ENCODE data around the gene SRGAP3. TPM values are rescaled to one million over a fixed set of nuclear protein-coding genes. Genes with fewer than 3 reads are reported as not detected.

SRGAP3 gene
- total RNA-seq, 4 donors from 2014 or later, result 14.7 to 58.9 (median 18.7) TPM

- intact Hi-C loops (cut with DNase I), result no loop called here
- H3K36me3 ChIP-seq, result no peaks in the 10 kb centered on the region
- peak; percentile 12 to 49 for DNase-seq
- H3K27me3 ChIP-seq, result no peaks in the 10 kb centered on the region
- H3K9me3 ChIP-seq, result no peaks in the 10 kb centered on the region
- peaks cover 0 to 2% of the 10 kb centered on the region in 2 donors for H3K4me1 ChIP-seq
- no peak for TF ChIP-seq CTCF (IDR thresholded peaks at IDR 0.05)
- no peak for TF ChIP-seq POLR2A (IDR thresholded peaks at IDR 0.05)
- H3K4me3 ChIP-seq (replicated peaks in 1 of 3), result no peak overlapping the region
- WGBS, 2 donors, result 59 to 70% methylated on average over 8 of the region's 8 CpGs
- peak overlapping the region in 1 of 3 donors; percentile 17 for H3K27ac ChIP-seq
Observed at GRCh38 chr3:9147215-9147895, 102.1 kb downstream of the SRGAP3 start.

- peak in 1 of 2 donors; percentile 15 for DNase-seq
- Histone ChIP-seq H3K9me3 (no peaks in the 10 kb centered on the region), H3K4me3 (replicated peaks in 1 of 3) (no peak overlapping the region), H3K36me3 (no peaks in the 10 kb centered on the region), H3K4me1 (peaks cover 0 to 3% of the 10 kb centered on the region in 2 donors), H3K27ac (peak overlapping the region in 1 of 3 donors; percentile 17), H3K27me3 (no peaks in the 10 kb centered on the region)
- WGBS, 2 donors, result 93 to 95% methylated on average over 10 to 11 of the region's 11 CpGs
- intact Hi-C loops (cut with DNase I), result no loop called here
- TF ChIP-seq POLR2A (IDR thresholded peaks at IDR 0.05) (no peak), CTCF (IDR thresholded peaks at IDR 0.05) (no peak)
Observed at GRCh38 chr3:9146367-9147071, 102.9 kb downstream of the SRGAP3 start.

GRCh38 chr3:9143184-9143583 is 106.3 kb downstream of the SRGAP3 start:
- no peak overlapping the region for H3K27ac ChIP-seq
- H3K9me3 ChIP-seq, result no peaks in the 10 kb centered on the region
- no peak overlapping the region for H3K4me3 ChIP-seq (replicated peaks in 1 of 3)
- WGBS, 2 donors, result 96% methylated on average over 2 of the region's 2 CpGs
- H3K27me3 ChIP-seq, result no peaks in the 10 kb centered on the region
- peaks cover 0 to 3% of the 10 kb centered on the region in 2 donors for H3K4me1 ChIP-seq
- DNase-seq, result no peak
- TF ChIP-seq CTCF (IDR thresholded peaks at IDR 0.05), result no peak
- no peak for TF ChIP-seq POLR2A (IDR thresholded peaks at IDR 0.05)
- intact Hi-C loops (cut with DNase I), result no loop called here
- H3K36me3 ChIP-seq, result no peaks in the 10 kb centered on the region

GRCh38 chr3:9142362-9142761 is 107.1 kb downstream of the SRGAP3 start:
- intact Hi-C loops (cut with DNase I), result no loop called here
- 39 to 55% methylated on average over 4 of the region's 4 CpGs for WGBS, 2 donors
- no peak overlapping the region for H3K27ac ChIP-seq

More at GRCh38 chr3:9142362-9142761, 107.1 kb downstream of the SRGAP3 start:
- H3K36me3 ChIP-seq, result no peaks in the 10 kb centered on the region
- TF ChIP-seq POLR2A (IDR thresholded peaks at IDR 0.05) (no peak), CTCF (IDR thresholded peaks at IDR 0.05) (no peak)
- H3K9me3 ChIP-seq, result no peaks in the 10 kb centered on the region
- no peak for DNase-seq
- H3K4me1 ChIP-seq, result peaks cover 0 to 3% of the 10 kb centered on the region in 2 donors
- H3K4me3 ChIP-seq (replicated peaks in 1 of 3), result no peak overlapping the region
- H3K27me3 ChIP-seq, result no peaks in the 10 kb centered on the region
